HG03442 (cell line): Measurements from ENCODE around the gene PRKAG1.

ENCODE experiments used
- ATAC-seq: cut with Tn5 transposase; IDR thresholded peaks from one replicate; pipeline ENCODE4 v1.9.1; 2021; ENCODE audit warnings: mild to moderate bottlenecking, moderate library complexity; ENCODE audit not compliant: unreplicated experiment

PRKAG1 gene

GRCh38 chr12:49014547-49014946, 4.0 kb downstream of the PRKAG1 start:
- ATAC-seq = no peak

- no peak for ATAC-seq
Observed at GRCh38 chr12:49013428-49013827, 5.1 kb downstream of the PRKAG1 start.

GRCh38 chr12:49012739-49013138, 5.8 kb downstream of the PRKAG1 start:
- no peak for ATAC-seq

- ATAC-seq = no peak
Observed at GRCh38 chr12:49010092-49010668, 8.4 kb downstream of the PRKAG1 start.

GRCh38 chr12:49008943-49009342, 9.6 kb downstream of the PRKAG1 start:
- ATAC-seq = no peak

- ATAC-seq = no peak
Observed at GRCh38 chr12:49000346-49000745, 18.2 kb downstream of the PRKAG1 start.

- ATAC-seq = peak; percentile 35
Observed at GRCh38 chr12:48999371-49000131, 19.0 kb downstream of the PRKAG1 start, which contains the start of gene DDN. Gene DDN, minus strand, starts transcription at chr12:48999375. Its CDS starts 88 bp downstream, at chr12:48999287.

- ATAC-seq = no peak
Observed at GRCh38 chr12:48998497-48999353, 19.9 kb downstream of the PRKAG1 start.

- peak; percentile 43 for ATAC-seq
Observed at GRCh38 chr12:48997719-48998496, 20.7 kb downstream of the PRKAG1 start.

- no peak for ATAC-seq
Observed at GRCh38 chr12:48996794-48997718, 21.5 kb downstream of the PRKAG1 start.

- no peak for ATAC-seq
Observed at GRCh38 chr12:48995086-48995879, 23.3 kb downstream of the PRKAG1 start.

- ATAC-seq = no peak
Observed at GRCh38 chr12:48994224-48995085, 24.1 kb downstream of the PRKAG1 start.

GRCh38 chr12:48993787-48994186, 24.8 kb downstream of the PRKAG1 start:
- no peak for ATAC-seq

- ATAC-seq = no peak
Observed at GRCh38 chr12:48991247-48992050, 27.1 kb downstream of the PRKAG1 start.

GRCh38 chr12:48990552-48990951, 28.0 kb downstream of the PRKAG1 start:
- no peak for ATAC-seq

- no peak for ATAC-seq
Observed at GRCh38 chr12:48988030-48988649, 30.4 kb downstream of the PRKAG1 start.
